Measurements from ENCODE around the gene C1R. TPM values are rescaled to one million over a fixed set of nuclear protein-coding genes. Genes with fewer than 3 reads are reported as not detected.

The C1R gene
- total and polyA plus RNA-seq, 2 of the 8 experiments (the other 6 are each of a cell fraction or from before 2014, with no cell fraction given), result 6.9 to 16.3 TPM

GRCh38 chr12:7128681-7129286 is 36.5 kb upstream of the C1R start, which contains the start of gene RBP5:
RBP5 (minus strand) TSS chr12:7128889; CDS start chr12:7128775, 114 bp downstream.
- Histone ChIP-seq H2BK120ac (replicated peaks; ENCODE audit: low read depth, low read length) (no peak within 1 kb of the TSS), H3K27me3 (replicated peaks in 1 of 4; ENCODE audit: control insufficient read depth in 3 of 4, extremely low read depth in 1 of 4, insufficient read depth in 3 of 4, low read length in 3 of 4) (peaks cover 0 to 9% (median 5%) of the 10 kb centered on the region in 4 experiments; a peak in 5 of 7 replicates), H2AFZ (ENCODE audit: low read length) (peak within 1 kb of the TSS; percentile 37; the same call in 1 of the 2 replicates), H3K56ac (replicated peaks; ENCODE audit: insufficient read length, low read depth, low read length) (no peak within 1 kb of the TSS), H3K27ac (ENCODE audit: low read depth, low read length) (no peak within 1 kb of the TSS; the same call in 1 of the 2 replicates), H3K4me2 (ENCODE audit: insufficient read depth in 1 of 2, low read depth in 2 of 2, low read length in 2 of 2) (peak within 1 kb of the TSS; percentile 90 to 100), H3K18ac (ENCODE audit: extremely low read depth, low read length) (peak within 1 kb of the TSS; percentile 87), H3K36me3 (ENCODE audit: control insufficient read depth in 2 of 4, insufficient read depth in 4 of 4, low read length in 3 of 4) (peaks cover 0 to 1% (median 0%) of the 10 kb centered on the region in 4 experiments; a peak in 1 of 8 replicates), H3K4me3 (ENCODE audit: extremely low read depth in 1 of 4, insufficient read depth in 2 of 4, low read depth in 3 of 4, low read length in 4 of 4) (peak within 1 kb of the TSS; percentile 57 to 82 (median 72)), H3K4me1 (replicated peaks in 1 of 4; ENCODE audit: control insufficient read depth in 3 of 4, insufficient read depth in 4 of 4, low read length in 3 of 4) (peaks cover 0 to 18% (median 7%) of the 10 kb centered on the region in 4 experiments; a peak in 6 of 7 replicates), H3K9me3 (ENCODE audit: insufficient read depth in 2 of 2, low read depth in 1 of 2, low read length in 1 of 2) (no peaks in the 10 kb centered on the region), H3K9ac (replicated peaks in 1 of 4; ENCODE audit: extremely low read depth in 1 of 4, low read depth in 3 of 4, low read length in 3 of 4) (peak within 1 kb of the TSS in 2 of 4 experiments; percentile 38 to 42; a peak in 4 of 7 replicates), H4K20me1 (replicated peaks in 1 of 2; ENCODE audit: control insufficient read depth in 1 of 2, insufficient read depth in 2 of 2, low read length in 2 of 2) (no peaks in the 10 kb centered on the region), H3K23me2 (ENCODE audit: low read depth, low read length) (peaks cover 19% of the 10 kb centered on the region), H4K91ac (replicated peaks; ENCODE audit: insufficient read length, low read length) (peak within 1 kb of the TSS; percentile 71), H3K23ac (ENCODE audit: insufficient read length) (no peak within 1 kb of the TSS), H3K79me2 (ENCODE audit: control insufficient read depth in 1 of 2, insufficient read depth in 2 of 2, low read length in 2 of 2) (no peaks in the 10 kb centered on the region), H2BK12ac (ENCODE audit: low read depth, low read length) (no peak within 1 kb of the TSS), H3K4ac (replicated peaks; ENCODE audit: insufficient read length, low read depth, low read length) (peak within 1 kb of the TSS; percentile 72), H2AK5ac (ENCODE audit: low read depth, low read length) (peak within 1 kb of the TSS; percentile 55; the same call in 1 of the 2 replicates), H2BK20ac (ENCODE audit: low read length) (peak within 1 kb of the TSS; percentile 40; the same call in 1 of the 2 replicates), H4K5ac (ENCODE audit: insufficient read length, low read depth, low read length) (peak within 1 kb of the TSS; percentile 69), H3K14ac (ENCODE audit: insufficient read length) (no peak within 1 kb of the TSS), H3K79me1 (ENCODE audit: low read depth, low read length) (peaks cover 2% of the 10 kb centered on the region; the same call in 1 of the 2 replicates), H2BK5ac (ENCODE audit: low read depth, low read length) (peak within 1 kb of the TSS; percentile 85; the same call in 1 of the 2 replicates), H2BK15ac (ENCODE audit: low read length) (peak within 1 kb of the TSS; percentile 92; the same call in 1 of the 2 replicates), H4K8ac (ENCODE audit: extremely low read depth, insufficient read depth, low read length) (peak within 1 kb of the TSS; percentile 77)
- CTCF ChIA-PET (ENCODE audit: partially characterized antibody), result interaction anchor here (1.1 to 1.5 kb wide), 4 partner anchors 17 to 22 kb away, joined by 3 to 5 read pairs (median 4); no protein-coding TSS in a partner anchor
- WGBS, 2 experiments (ENCODE audit: extremely low coverage in 1 of 2, insufficient coverage in 1 of 2, insufficient read length in 1 of 2, insufficient replicate concordance in 2 of 2, low coverage in 1 of 2, low lambda C conversion rate in 2 of 2, missing lambda C conversion rate in 1 of 2), result 75% methylated on average over 6 of the region's 7 CpGs; no CpG with 5 or more reads in 1 of the 2 experiments
- FAIRE-seq (no peak), DNase-seq (ENCODE audit: low read depth in 1 of 2, low spot score in 2 of 2) (no peak)
- POLR2A ChIA-PET (ENCODE audit: partially characterized antibody), result interaction anchor here (0.7 to 3.4 kb wide), 7 partner anchors 10 to 184 kb away, joined by 3 to 21 read pairs (median 7); partner anchors contain the start of genes C12orf57, C1RL and RNU7-1
- TF ChIP-seq CTCF (IDR thresholded peaks at IDR 0.05; ENCODE audit: control extremely low read depth in 1 of 3, insufficient read depth in 1 of 3, low read depth in 1 of 3, low read length in 3 of 3) (no peak), RAD21 (IDR thresholded peaks at IDR 0.05 in 1 of 2, conservative IDR thresholded peaks at IDR 0.05 in 1 of 2; ENCODE audit: low read depth in 2 of 2, low read length in 2 of 2) (no peak), ZNF274 (IDR thresholded peaks at IDR 0.05; ENCODE audit: borderline replicate concordance, extremely low read depth, low read length) (no peak), RNF2 (IDR thresholded peaks at IDR 0.05; ENCODE audit: borderline replicate concordance, low read depth, low read length, missing control alignments, poor library complexity, severe bottlenecking) (no peak), POLR2A (IDR thresholded peaks at IDR 0.05; ENCODE audit: control extremely low read depth in 1 of 2, low read depth in 2 of 2, low read length in 2 of 2) (no peak), SRF (IDR thresholded peaks at IDR 0.05; ENCODE audit: low read depth, low read length) (no peak), RFX5 (IDR thresholded peaks at IDR 0.05; ENCODE audit: borderline replicate concordance, low read depth, low read length) (no peak), KDM4A (IDR thresholded peaks at IDR 0.05; ENCODE audit: low read depth, low read length, severe bottlenecking) (no peak)
